CD1c-positive myeloid dendritic cell (primary cell): ENCODE data around the gene CDK11B.

Experiments
- DNase-seq: peaks from one replicate; pipeline ENCODE4 v3.0.0-alpha.2; 2016; ENCODE audit errors: extremely low spot score

Gene CDK11B

DNA sequence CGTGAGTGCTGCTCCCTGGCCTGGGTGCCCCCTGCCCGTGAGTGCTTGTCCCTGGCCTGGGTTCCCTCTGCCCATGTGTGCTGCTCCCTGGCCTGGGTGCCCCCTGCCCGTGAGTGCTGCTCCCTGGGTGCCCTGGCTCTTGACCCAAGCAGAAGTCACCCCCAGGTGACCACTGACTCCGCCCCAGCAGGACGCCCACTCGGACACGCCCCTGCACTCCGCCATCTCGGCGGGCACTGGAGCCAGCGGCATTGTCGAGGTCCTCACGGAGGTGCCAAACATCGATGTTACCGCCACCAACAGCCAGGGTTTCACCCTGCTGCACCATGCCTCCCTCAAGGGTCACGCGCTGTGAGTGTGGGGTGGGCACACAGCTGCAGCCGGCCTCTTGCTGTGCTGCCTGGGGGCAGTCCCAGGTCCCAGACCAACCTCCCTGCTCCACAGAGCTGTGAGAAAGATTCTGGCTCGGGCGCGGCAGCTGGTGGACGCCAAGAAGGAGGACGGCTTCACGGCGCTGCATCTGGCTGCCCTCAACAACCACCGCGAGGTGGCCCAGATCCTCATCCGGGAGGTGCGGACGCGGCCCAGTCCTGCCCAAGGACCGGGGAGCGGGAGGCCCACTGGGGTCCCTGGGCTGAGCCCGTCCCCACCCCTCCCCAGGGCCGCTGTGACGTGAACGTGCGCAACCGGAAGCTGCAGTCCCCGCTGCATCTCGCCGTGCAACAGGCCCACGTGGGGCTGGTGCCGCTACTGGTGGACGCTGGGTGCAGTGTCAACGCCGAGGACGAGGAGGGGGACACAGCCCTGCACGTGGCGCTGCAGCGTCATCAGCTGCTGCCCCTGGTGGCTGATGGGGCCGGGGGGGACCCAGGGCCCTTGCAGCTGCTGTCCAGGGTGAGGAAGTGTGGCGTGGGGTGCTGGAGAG is 30.7 kb downstream of the CDK11B start:
- no peak for DNase-seq

DNA sequence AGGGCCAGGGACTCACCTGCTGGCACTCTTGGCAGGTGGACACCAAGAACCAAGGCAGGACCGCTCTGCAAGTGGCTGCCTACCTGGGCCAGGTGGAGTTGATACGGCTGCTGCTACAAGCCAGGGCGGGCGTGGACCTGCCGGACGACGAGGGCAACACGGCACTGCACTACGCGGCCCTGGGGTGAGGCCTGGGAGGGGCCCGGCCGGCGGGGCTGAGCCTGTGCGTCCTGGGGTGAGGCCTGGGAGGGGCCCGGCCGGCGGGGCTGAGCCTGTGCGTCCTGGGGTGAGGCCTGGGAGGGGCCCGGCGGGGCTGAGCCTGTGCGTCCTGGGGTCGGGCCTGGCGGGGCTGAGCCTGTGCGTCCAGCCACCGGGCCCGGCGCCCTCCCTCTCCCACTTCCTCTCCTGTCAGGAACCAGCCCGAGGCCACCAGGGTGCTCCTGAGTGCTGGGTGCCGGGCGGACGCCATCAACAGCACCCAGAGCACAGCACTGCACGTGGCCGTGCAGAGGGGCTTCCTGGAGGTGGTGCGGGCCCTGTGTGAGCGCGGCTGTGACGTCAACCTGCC is 31.5 kb downstream of the CDK11B start:
- DNase-seq, result no peak

DNA sequence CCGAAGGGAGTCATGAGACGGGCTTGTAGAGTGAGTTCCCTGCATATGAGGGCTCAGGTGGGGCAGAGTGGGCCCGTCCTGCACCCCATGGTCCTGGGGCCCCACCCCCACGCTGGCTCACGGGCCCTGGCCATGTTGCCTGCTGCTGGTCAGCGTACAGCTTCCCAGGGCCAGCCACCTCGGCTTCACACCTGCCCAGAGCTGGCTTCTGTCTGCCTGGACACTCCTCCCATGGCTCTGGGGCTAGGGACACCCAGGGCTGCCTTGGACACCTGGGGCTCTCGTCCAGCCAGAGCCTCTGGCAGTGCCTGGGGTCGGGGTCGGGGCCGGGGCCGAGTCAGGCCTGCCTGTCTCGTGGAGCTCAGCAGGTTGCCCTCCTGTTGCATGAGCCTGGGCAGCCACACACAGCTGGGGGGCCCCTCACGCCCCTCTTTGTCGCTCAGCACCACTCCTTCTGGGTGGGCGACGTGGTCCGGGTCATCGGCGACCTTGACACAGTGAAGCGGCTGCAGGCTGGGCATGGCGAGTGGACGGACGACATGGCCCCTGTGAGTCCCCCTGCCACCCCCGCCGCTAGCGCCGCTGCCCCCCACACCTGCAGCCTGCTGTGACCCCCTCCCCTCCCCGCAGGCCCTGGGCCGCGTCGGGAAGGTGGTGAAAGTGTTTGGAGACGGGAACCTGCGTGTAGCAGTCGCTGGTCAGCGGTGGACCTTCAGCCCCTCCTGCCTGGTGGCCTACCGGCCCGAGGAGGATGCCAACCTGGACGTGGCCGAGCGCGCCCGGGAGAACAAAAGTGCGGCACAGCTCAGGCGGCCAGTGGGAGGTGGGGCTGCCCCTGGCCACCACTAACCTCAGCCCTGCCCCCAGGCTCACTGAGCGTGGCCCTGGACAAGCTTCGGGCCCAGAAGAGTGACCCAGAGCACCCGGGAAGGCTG is 32.3 kb downstream of the CDK11B start:
- DNase-seq, result no peak

DNA sequence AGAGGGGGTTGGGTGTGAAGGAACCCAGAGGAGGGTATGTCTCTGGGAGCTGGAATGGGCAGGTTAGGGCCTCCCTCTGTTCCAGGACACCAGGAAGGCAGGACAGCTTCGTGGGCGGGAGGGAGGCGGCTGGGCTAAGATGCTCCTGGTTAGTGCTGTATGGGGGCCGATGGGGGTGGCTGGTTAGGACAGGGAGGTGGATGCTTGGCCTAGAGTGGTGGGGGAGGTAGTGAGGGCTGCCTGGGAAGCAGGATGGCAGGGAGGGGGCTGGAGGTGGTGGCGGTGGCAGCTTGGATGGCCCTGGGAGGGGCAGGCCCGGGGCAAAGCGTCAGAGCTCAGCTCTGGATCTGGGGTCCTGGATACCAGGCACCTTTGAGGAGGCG is 33.0 kb downstream of the CDK11B start:
- DNase-seq, result no peak

DNA sequence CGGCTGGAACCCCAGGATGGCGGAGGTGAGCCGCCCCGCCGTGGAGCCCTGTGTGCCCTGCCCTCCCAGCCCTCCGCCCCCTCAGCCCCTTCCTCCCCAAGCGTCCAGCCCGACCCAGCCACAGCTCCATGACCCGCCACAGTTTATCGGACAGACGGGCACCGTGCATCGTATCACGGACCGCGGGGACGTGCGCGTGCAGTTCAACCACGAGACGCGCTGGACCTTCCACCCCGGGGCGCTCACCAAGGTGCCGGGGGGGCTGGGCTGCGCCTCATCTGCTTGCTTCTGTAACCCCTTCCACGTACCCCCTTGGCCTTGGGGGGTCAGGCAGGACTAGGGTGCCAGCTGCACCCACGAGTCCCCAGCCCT is 33.4 kb downstream of the CDK11B start:
- DNase-seq, result no peak

DNA sequence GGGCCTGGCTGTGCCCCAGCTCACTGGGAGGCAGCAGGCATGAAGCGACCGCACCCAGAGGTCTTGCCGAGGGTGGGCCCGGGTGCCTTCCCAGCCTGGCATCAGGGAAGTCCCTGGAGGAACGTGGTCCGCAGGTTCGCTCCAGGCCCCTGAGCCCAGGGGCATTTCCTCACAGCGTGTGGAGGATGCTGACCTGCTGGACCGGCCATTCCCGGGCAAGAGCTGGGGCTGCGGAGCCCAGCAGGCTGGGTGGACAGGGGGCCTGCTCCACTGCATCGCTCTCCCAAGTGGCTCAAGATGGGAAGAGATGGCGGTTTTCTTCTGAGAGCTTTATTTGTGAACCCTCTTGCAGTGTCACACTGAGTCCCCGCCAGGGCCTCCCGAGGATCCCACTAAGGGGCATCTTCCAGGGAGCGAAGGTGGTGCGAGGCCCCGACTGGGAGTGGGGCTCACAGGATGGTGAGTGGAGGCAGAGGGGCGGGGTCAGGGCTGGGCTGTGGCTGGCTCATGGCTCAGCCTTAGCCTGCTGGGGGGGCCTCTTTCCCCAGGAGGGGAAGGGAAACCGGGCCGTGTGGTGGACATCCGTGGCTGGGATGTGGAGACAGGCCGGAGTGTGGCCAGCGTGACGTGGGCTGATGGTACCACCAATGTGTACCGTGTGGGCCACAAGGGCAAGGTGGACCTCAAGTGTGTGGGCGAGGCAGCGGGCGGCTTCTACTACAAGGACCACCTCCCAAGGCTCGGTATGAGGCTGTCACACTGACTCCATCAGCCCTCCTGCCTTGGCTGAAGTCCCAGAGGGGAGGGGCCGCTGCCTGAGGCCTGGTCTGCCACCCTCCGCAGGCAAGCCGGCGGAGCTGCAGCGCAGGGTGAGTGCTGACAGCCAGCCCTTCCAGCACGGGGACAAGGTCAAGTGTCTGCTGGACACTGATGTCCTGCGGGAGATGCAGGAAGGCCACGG is 34.1 kb downstream of the CDK11B start:
- DNase-seq, result no peak

DNA sequence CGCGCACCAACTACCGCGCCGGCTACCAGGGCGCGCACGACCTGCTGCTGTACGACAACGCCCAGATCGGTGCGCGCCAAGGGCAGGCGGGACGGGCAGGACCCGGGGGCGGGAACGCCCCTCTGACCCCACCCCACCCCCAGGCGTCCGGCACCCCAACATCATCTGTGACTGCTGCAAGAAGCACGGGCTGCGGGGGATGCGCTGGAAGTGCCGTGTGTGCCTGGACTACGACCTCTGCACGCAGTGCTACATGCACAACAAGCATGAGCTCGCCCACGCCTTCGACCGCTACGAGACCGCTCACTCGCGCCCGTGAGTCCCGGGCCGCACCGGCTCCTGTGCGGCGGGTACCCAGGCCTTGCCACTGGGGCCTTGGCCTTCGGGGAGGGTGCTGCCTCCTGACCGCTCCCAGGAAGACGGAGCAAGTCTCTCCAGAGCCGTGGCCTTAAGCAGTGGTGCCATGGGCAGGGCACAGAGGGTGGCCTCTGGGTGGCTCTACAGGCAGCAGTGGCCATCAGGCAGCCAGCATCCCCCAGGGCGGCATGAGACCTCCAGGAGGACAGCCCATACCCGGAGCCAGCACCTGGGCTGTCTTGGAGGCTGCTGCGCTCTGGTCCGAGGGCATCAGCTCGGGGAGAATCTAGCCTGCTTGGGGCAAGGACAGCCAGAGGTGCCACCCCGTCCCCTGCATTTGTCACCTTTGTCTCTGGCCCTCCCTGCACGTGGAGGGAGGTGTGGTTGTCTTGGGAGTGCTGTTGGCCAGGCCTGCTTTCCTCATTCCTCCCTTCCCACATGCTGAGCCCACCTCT is 35.0 kb downstream of the CDK11B start:
- no peak for DNase-seq

DNA sequence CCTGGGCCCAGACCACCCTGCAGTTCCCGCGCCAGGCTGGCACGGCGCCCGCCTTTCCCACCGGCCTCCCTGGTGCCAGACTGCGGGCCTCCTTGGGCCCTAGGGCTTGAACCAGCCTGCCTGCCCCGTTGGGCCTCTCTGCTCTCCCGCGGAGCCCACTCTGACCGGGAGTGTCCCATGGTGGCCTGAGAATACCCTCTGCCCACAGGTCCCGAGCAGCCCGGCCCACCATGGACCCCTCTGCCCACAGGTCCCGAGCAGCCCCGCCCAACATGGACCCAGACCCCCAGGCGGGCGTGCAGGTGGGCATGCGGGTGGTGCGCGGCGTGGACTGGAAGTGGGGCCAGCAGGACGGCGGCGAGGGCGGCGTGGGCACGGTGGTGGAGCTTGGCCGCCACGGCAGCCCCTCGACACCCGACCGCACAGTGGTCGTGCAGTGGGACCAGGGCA is 35.6 kb downstream of the CDK11B start:
- DNase-seq, result no peak

DNA sequence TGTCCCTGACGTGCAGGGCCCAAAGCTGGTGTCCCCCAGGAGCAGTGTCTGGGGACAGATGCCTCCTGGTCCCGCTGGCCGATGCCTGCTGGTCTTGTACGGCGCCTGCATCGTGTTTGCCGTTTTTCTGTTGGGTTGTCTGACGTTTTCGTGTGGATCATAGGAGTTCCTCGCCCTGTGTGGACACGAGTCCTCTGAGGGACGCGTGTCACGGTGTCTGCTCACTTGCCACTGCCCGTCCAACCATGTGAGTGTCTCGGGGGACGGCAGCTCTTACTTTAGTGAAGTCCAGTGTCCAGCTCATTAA is 36.1 kb downstream of the CDK11B start:
- no peak for DNase-seq

DNA sequence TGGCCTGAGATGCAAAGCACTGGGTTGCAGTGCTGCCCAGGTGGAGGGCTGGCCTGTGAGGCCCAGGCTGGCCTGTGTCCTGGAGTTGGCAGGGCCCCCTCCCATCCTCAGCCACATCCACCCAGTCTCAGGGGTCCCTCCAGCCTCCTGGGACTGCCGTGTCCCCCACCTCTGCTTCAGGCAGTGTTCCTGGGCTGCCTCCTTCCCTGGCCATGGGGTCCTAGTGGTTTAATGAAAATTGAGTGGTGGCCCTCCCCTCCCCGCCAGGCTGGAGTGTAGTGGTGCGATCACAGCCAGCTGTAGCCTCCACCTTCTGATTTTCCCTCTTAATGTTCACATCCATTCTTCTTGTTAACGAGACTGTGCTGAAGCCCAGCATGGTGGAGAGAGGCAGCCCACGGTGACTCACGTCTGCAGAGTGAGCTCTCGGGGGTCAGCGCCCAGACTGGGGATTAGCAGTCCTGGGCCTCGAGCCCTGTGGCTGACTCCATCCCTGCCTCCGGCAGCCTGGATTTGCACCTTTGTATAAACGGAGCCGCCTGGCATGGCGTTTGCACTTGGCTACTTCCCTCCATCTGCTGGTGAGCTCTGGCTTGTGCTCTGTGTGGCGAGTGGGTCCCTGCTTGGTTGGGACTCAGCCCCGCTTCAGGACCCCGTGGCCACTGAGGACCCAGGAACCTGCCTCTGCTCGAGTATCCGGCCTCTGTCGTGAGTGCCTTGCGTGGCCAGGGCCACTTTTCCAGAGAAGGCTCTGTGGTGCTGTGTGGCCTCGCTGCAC is 36.6 kb downstream of the CDK11B start:
- no peak for DNase-seq

DNA sequence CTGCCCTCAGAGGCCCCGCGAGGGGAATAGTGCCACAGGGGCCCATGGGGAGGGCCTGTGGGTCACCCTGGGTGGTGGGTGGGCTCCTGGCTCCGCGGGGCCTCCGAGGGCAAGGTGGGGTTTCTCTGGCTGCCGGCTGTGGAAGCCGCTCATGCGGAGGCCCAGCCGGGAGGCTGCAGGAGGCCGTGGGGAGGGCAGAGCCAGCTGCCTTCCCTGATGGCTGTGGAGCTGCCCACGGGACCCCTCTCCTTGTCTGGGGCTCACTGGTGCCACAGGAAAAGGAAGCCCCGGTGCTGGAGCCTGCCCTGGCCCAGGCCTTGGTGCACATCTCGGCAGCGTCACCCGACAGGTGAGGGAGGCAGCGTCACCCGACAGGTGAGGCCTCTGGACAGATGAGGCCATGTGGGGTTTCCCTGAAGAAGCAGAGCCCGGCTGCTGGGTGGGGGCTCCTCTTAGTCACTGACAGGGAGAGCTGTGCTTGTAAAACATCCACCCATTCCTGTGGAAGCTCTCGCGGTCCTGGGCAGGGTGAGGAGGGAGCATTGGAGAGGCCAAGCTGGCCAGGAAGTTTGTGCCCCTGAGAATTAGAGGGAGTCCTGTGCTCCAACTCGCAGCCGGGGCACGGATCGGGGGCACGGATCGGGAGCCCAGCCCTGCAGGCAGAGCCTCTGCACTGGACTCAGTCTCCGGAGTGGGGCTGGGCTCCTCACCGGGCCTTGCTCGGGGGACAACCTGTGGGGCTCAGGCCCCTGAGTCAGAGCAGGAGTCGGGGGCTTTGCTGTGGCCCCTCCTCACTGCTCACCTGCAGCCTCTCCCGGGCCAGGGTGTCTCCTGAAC is 37.4 kb downstream of the CDK11B start:
- DNase-seq, result no peak

DNA sequence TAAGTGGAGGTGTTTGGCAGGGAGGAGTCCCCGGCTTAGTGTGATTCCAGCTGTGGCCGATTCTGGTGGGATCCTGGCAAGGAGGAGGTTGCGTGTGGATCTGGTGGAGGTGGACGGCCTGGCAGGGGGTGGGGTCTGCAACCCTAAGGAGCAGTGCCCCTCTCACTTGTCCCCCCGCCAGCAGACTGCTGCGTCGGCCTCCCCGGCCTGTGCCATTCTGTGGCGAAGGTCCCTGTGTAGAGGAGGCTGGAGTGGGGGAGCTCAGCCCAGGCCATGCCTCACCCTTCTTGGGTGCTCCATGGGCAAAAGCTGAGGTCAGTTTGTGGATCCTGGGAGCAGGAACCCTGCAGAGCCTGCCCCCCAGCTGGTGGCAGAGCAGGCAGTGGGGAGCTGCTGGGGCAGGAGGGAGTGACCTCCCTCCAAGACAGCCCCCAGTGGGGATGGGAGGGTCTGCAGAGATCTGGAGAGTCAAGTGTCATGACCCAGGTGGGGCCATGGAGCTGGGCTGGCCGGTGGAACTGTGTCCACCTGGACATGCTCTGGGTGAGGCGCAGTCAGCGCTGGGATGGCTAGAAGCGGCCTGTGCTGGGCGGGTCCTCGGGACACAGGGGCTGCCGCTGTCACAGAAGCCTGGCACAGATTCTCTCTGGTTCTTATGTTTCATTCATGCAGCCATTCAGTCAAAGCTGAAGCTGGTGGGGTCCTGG is 38.2 kb downstream of the CDK11B start:
- DNase-seq, result no peak

DNA sequence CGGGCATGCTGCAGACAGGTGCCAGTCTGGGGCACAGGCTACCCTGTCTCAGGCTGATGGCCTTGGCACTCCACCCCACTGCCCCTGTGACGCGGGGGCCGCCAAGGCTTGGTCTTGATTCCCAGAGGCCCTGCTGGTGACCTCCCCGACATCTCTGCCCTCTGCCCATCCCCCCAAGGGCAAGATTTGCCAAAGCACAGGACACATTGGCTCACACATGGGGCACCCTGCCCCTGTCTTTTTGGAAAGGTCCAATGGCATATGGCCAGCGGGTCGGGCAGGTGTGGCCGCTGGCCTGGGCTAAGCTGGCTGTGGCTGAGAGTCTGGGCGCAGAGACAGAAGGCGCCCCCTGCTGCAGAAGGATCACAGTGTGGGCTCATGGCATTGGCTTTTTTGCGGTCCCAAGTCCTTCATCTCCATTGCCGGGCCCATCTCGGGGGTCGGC is 38.9 kb downstream of the CDK11B start:
- DNase-seq, result no peak

DNA sequence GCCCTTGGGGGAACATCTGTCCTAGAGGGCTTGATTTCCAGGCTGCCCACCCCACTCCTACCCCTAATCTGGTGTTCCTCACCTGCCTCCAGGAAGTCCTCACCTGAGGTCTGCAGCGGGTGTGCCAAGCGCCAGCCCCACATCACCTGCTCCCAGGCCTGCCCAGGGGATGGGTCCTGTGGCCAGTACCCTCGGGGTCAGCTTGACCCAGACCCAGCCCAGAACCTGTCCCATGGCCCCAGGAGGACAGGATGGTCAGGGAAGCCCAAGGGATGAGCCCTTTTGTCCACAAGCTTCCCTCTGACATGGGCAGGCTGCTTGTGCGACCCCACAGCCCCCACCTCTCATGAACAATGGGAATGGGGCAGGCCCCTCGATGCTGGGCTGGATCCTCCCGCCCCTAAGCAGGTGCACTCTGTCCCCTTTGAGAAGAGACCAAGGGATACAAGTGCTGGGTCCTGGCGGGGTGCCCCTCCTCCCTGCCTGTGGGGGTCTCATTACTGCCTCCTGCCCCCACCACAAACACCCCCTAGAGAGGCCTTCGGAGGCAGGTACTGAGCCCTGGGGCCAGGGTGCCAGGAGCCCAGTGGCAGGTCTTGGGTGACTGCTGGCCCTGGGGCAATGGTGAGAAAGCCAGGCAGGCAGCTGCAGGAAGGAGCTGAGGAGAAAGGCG is 40.3 kb downstream of the CDK11B start:
- DNase-seq, result no peak

DNA sequence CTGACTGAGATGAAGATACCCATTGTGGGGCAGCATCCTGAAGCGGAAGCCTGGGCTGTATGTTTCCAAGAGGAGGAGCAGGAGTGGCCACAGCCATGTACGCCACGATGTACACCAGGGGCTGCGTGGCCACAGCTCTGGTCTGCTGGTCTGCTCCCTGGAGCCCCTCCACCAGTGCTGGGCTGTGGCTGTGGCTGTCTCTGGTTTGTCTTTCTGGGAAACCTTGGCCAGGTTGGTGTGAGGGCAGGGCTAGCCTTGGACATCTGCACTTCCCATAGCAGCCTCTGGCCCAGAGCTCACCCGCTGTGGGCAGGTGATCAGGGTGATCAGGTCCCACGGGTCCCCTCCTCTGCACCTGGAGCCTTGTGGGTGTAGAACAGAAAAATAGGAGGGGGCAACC is 40.9 kb downstream of the CDK11B start:
- no peak for DNase-seq

DNA sequence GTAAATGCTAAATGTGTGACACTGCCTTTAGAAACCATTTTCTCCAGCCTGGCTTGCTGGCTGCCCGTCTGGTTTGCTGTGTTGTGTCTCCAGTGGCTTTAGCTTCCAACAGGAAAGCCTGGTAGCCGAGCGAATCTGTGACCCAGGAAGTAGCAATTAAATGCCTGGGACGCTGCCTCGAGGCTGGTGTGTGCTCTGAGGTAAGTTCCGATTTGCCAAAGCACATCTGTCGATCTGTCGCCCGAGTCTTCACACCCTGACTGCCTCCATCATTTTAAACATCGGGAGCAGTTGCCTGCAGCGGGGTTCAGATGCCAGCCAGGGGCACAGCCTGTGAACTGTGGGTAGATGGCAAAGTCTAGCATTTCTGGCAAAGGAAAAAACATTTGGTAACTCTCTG is 41.3 kb downstream of the CDK11B start:
- no peak for DNase-seq

DNA sequence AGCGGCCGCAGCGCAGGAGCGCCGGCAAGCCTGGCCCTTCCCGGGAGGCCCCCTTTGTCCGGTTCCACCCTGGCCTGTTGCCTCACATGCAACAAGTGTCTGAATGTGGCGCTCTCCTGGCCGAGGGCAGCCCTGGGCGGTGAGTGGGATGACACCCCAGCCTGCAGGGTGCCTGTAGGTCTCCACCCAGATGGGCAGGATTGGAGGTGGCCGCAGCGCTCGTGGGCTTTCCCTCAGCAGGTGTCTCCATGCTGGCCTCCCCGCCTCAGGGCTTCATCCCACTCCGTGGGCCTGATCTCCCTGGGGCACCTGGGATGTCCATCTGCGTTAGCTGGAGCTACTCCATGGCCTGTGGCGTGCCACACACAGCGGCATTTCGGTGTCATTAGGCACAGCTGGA is 42.0 kb downstream of the CDK11B start:
- no peak for DNase-seq
